GM18951 (cell line): Measurements from ENCODE around the gene MRPL44.
"Not testable (repeated sequence)": the region's sequence is repeated elsewhere in the genome, so short reads cannot be mapped to it uniquely, and the experiment has no call there.

Experiments
- POLR2A ChIP-seq: IDR thresholded peaks from 4 replicates; pipeline ENCODE4 v1.6.1; 2011; ENCODE audit warnings: mild to moderate bottlenecking; ENCODE audit not compliant: insufficient read length, insufficient read depth; ENCODE audit errors: extremely low read depth
- in situ Hi-C: fragments of 300-500 bp; cut with MboI; formaldehyde crosslinking; loops from one replicate; pipeline ENCODE4 v1.12.0; 2022; ENCODE audit warnings: low sequenced_read_pairs, mixed read lengths, inconsistent platforms; ENCODE audit not compliant: unreplicated experiment

Gene MRPL44

GRCh38 chr2:223928113-223929006 is 28.9 kb upstream of the MRPL44 start:
- in situ Hi-C loops: no loop called here
- no peak for TF ChIP-seq POLR2A

- TF ChIP-seq POLR2A: no peak
- in situ Hi-C loops: no loop called here
These were observed 27.6 kb upstream of the MRPL44 start for GRCh38 chr2:223929571-223930102.

- in situ Hi-C loops: no loop called here
- no peak for TF ChIP-seq POLR2A
These were observed 26.9 kb upstream of the MRPL44 start for GRCh38 chr2:223930103-223930976.

GRCh38 chr2:223932816-223933800 is 24.2 kb upstream of the MRPL44 start:
- TF ChIP-seq POLR2A: no peak
- in situ Hi-C loops: no loop called here

GRCh38 chr2:223934870-223935269 is 22.4 kb upstream of the MRPL44 start:
- in situ Hi-C loops: no loop called here
- TF ChIP-seq POLR2A: no peak

GRCh38 chr2:223935459-223936125 is 21.7 kb upstream of the MRPL44 start:
- in situ Hi-C loops: no loop called here
- TF ChIP-seq POLR2A: no peak

- no peak for TF ChIP-seq POLR2A
- in situ Hi-C loops: no loop called here
These were observed 20.4 kb upstream of the MRPL44 start for GRCh38 chr2:223936862-223937326.

GRCh38 chr2:223937535-223937934 is 19.7 kb upstream of the MRPL44 start:
- in situ Hi-C loops: no loop called here
- TF ChIP-seq POLR2A: no peak

GRCh38 chr2:223939438-223939837 is 17.8 kb upstream of the MRPL44 start:
- in situ Hi-C loops: not testable (repeated sequence)

- TF ChIP-seq POLR2A: no peak
- in situ Hi-C loops: no loop called here
These were observed 15.5 kb upstream of the MRPL44 start for GRCh38 chr2:223941579-223942277.

GRCh38 chr2:223943135-223943534 is 14.1 kb upstream of the MRPL44 start:
- no peak for TF ChIP-seq POLR2A
- in situ Hi-C loops: no loop called here
